Measurements from ENCODE around the gene TMEM52B.

- TF ChIP-seq CTCF (IDR thresholded peaks at IDR 0.05) (no peak), POLR2A (IDR thresholded peaks at IDR 0.05) (no peak)
Measured at GRCh38 chr12:10236720-10237119, 57.9 kb downstream of the TMEM52B start.

Data from upper lobe of left lung (tissue), 4 donors.